Liver (tissue), 5 donors: ENCODE measurements around the gene ISCA1. TPM values are rescaled to one million over a fixed set of nuclear protein-coding genes. Genes with fewer than 3 reads are reported as not detected.

Experiments
- polyA plus RNA-seq, 2 donors: library from polyadenylated mRNA; stranded (reverse) in 1 of 2; unstranded in 1 of 2; fragments of 200-250 nt in 1 of 2; fragments of >200 nt in 1 of 2; fragmentation: Nextera tagmentation in 1 of 2; extraction: Ambion mirVana in 1 of 2; gene quantifications; one replicate each; pipeline versions ENCODE4 v1.2.1 to v1.2.3, GENCODE V29; 2013 to 2015
- small RNA-seq: library from RNA; depleted of rRNA; stranded (forward); fragments of <200 nt; gene quantifications from one replicate; pipeline ENCODE3, GENCODE V24; 2014
- total RNA-seq, 2 donors: library from RNA; depleted of rRNA; stranded (reverse); fragments of >200 nt; gene quantifications; one replicate each; pipeline ENCODE4 v1.2.3, GENCODE V29; 2014
- donor health status: healthy.
- donor health status: healthy.
- donor health status: healthy.

Gene ISCA1
- total and polyA plus RNA-seq, 4 donors: 26.6 to 43.2 (median 27.8) TPM

Small RNAs within 50 kb of the gene (small RNA-seq; reads per million reads assigned to genes)
- not detected for gene AL137849.1
- not detected for gene RN7SKP264

Other genes starting within 250 kb of the ISCA1 start
- gene GOLM1, start 183.0 kb downstream of the ISCA1 start, total RNA-seq: 10 to 100 TPM in 1 of 2 donors, 1 to 10 TPM in 1; 9.2 to 28.5 TPM
- 10 to 100 TPM in 1 of 2 donors, 1 to 10 TPM in 1; 7.9 to 17.1 TPM for gene GOLM1, start 183.0 kb downstream of the ISCA1 start, polyA plus RNA-seq
- under 1 TPM; 0.42 to 0.67 TPM for gene C9orf153, start 22.9 kb downstream of the ISCA1 start, total RNA-seq
- under 1 TPM; 0.07 to 0.26 TPM for gene C9orf153, start 22.9 kb downstream of the ISCA1 start, polyA plus RNA-seq
- 10 to 100 TPM; 14.4 to 34.6 TPM for gene TUT7, start 71.9 kb upstream of the ISCA1 start, total RNA-seq
- 10 to 100 TPM; 10.7 to 17.4 TPM for gene TUT7, start 71.9 kb upstream of the ISCA1 start, polyA plus RNA-seq